Measurements from ENCODE around the gene CACNG5.

DNA sequence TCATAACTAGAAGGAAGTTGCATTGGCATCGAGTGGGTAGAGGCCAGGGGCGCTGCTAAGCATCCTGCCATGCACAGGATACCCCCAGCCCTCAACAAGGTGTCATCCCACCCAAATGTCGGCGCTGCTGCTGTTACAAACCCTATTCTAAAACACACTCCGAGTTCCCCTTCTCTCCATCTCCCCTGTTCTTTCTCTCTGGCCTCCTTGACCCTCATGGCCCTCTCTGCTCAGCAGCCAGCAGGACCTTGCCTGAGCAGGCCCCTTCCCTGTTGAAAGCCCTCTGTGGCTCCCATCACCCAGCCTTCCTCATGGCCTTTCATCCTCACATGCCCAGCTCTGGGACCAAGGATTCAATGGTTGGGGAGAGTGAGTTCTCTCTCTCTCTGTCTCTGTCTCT lies 22.3 kb upstream of the CACNG5 start:
- TF ChIP-seq KLF16 (tag by site-specific recombination; IDR thresholded peaks at IDR 0.05) = no peak
- no peak for TF ChIP-seq ZBTB1 (tag by site-specific recombination; IDR thresholded peaks at IDR 0.05)
